ENCODE measurements around the gene MCF2L2. TPM values are rescaled to one million over a fixed set of nuclear protein-coding genes. Genes with fewer than 3 reads are reported as not detected.

MCF2L2 gene
- total and polyA plus RNA-seq, 9 of the 15 experiments (the other 6 are each of a cell fraction or from before 2014, with no cell fraction given) = 0.56 to 4.2 (median 3.0) TPM

DNA sequence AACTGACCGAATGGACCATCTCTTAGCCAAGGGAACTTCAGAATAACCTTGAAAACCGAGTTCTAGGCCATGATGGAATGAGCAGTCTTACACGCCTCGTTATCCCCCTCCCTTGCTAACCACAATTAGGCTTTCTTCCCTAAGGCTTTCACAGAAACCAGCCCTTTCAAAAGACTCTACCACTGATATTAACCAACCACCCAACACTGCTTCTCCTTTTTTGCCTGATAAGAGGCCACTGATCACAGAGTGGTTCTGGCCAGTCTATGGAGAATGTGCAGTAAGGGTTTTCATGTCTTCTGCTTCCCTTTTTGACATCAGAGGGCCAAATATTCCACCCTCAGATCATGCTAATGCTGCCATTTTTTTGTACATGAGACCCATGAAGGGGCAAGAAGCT lies 59.3 kb downstream of the MCF2L2 start (continued):
- TF ChIP-seq JUND (IDR thresholded peaks at IDR 0.05; ENCODE audit: borderline replicate concordance, low read depth, low read length) (peak; percentile 70; the same call in 1 of the 2 replicates), JUND (tag; IDR thresholded peaks at IDR 0.05; ENCODE audit: borderline replicate concordance, low read depth, low read length) (peak; percentile 60; the same call in 1 of the 3 replicates), ZC3H4 (CRISPR knock-in tag; IDR thresholded peaks at IDR 0.05; ENCODE audit: borderline replicate concordance) (no peak), TCF3 (CRISPR knock-in tag; IDR thresholded peaks at IDR 0.05) (peak; percentile 54), SRSF9 (IDR thresholded peaks at IDR 0.05; ENCODE audit: borderline replicate concordance, low read depth, low read length) (no peak), ZNF644 (tag; IDR thresholded peaks at IDR 0.05; ENCODE audit: low read depth) (0 out of 2 replicates have a peak, but pooled peaks have one; percentile 37), PML (IDR thresholded peaks at IDR 0.05; ENCODE audit: low read length) (no peak), ZNF121 (CRISPR knock-in tag; conservative IDR thresholded peaks at IDR 0.05) (no peak), ZFP1 (CRISPR knock-in tag; IDR thresholded peaks at IDR 0.05) (no peak), NELFE (IDR thresholded peaks at IDR 0.05; ENCODE audit: insufficient read depth, insufficient read length) (no peak), RBM17 (IDR thresholded peaks at IDR 0.05; ENCODE audit: borderline replicate concordance, low read depth, low read length) (no peak)
- TF ChIP-seq, protein P1, sequence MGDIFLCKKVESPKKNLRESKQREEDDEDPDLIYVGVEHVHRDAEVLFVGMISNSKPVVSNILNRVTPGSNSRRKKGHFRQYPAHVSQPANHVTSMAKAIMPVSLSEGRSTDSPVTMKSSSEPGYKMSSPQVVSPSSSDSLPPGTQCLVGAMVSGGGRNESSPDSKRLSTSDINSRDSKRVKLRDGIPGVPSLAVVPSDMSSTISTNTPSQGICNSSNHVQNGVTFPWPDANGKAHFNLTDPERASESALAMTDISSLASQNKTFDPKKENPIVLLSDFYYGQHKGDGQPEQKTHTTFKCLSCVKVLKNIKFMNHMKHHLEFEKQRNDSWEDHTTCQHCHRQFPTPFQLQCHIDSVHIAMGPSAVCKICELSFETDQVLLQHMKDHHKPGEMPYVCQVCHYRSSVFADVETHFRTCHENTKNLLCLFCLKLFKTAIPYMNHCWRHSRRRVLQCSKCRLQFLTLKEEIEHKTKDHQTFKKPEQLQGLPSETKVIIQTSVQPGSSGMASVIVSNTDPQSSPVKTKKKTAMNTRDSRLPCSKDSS (IDR thresholded peaks at IDR 0.05; ENCODE audit: low read depth, partially characterized antibody) = no peak
- TF ChIP-seq, protein P2, sequence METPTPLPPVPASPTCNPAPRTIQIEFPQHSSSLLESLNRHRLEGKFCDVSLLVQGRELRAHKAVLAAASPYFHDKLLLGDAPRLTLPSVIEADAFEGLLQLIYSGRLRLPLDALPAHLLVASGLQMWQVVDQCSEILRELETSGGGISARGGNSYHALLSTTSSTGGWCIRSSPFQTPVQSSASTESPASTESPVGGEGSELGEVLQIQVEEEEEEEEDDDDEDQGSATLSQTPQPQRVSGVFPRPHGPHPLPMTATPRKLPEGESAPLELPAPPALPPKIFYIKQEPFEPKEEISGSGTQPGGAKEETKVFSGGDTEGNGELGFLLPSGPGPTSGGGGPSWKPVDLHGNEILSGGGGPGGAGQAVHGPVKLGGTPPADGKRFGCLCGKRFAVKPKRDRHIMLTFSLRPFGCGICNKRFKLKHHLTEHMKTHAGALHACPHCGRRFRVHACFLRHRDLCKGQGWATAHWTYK (CRISPR knock-in tag; IDR thresholded peaks at IDR 0.05) = peak; percentile 61; the same call in 1 of the 2 replicates
- TF ChIP-seq, protein P3, sequence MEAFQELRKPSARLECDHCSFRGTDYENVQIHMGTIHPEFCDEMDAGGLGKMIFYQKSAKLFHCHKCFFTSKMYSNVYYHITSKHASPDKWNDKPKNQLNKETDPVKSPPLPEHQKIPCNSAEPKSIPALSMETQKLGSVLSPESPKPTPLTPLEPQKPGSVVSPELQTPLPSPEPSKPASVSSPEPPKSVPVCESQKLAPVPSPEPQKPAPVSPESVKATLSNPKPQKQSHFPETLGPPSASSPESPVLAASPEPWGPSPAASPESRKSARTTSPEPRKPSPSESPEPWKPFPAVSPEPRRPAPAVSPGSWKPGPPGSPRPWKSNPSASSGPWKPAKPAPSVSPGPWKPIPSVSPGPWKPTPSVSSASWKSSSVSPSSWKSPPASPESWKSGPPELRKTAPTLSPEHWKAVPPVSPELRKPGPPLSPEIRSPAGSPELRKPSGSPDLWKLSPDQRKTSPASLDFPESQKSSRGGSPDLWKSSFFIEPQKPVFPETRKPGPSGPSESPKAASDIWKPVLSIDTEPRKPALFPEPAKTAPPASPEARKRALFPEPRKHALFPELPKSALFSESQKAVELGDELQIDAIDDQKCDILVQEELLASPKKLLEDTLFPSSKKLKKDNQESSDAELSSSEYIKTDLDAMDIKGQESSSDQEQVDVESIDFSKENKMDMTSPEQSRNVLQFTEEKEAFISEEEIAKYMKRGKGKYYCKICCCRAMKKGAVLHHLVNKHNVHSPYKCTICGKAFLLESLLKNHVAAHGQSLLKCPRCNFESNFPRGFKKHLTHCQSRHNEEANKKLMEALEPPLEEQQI (IDR thresholded peaks at IDR 0.05) = peak; percentile 51; the same call in 1 of the 2 replicates
- TF ChIP-seq, protein P4, sequence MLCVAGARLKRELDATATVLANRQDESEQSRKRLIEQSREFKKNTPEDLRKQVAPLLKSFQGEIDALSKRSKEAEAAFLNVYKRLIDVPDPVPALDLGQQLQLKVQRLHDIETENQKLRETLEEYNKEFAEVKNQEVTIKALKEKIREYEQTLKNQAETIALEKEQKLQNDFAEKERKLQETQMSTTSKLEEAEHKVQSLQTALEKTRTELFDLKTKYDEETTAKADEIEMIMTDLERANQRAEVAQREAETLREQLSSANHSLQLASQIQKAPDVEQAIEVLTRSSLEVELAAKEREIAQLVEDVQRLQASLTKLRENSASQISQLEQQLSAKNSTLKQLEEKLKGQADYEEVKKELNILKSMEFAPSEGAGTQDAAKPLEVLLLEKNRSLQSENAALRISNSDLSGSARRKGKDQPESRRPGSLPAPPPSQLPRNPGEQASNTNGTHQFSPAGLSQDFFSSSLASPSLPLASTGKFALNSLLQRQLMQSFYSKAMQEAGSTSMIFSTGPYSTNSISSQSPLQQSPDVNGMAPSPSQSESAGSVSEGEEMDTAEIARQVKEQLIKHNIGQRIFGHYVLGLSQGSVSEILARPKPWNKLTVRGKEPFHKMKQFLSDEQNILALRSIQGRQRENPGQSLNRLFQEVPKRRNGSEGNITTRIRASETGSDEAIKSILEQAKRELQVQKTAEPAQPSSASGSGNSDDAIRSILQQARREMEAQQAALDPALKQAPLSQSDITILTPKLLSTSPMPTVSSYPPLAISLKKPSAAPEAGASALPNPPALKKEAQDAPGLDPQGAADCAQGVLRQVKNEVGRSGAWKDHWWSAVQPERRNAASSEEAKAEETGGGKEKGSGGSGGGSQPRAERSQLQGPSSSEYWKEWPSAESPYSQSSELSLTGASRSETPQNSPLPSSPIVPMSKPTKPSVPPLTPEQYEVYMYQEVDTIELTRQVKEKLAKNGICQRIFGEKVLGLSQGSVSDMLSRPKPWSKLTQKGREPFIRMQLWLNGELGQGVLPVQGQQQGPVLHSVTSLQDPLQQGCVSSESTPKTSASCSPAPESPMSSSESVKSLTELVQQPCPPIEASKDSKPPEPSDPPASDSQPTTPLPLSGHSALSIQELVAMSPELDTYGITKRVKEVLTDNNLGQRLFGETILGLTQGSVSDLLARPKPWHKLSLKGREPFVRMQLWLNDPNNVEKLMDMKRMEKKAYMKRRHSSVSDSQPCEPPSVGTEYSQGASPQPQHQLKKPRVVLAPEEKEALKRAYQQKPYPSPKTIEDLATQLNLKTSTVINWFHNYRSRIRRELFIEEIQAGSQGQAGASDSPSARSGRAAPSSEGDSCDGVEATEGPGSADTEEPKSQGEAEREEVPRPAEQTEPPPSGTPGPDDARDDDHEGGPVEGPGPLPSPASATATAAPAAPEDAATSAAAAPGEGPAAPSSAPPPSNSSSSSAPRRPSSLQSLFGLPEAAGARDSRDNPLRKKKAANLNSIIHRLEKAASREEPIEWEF (CRISPR knock-in tag; IDR thresholded peaks at IDR 0.05) = no peak
- TF ChIP-seq, protein P5, sequence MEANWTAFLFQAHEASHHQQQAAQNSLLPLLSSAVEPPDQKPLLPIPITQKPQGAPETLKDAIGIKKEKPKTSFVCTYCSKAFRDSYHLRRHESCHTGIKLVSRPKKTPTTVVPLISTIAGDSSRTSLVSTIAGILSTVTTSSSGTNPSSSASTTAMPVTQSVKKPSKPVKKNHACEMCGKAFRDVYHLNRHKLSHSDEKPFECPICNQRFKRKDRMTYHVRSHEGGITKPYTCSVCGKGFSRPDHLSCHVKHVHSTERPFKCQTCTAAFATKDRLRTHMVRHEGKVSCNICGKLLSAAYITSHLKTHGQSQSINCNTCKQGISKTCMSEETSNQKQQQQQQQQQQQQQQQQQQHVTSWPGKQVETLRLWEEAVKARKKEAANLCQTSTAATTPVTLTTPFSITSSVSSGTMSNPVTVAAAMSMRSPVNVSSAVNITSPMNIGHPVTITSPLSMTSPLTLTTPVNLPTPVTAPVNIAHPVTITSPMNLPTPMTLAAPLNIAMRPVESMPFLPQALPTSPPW (CRISPR knock-in tag; IDR thresholded peaks at IDR 0.05) = 0 out of 2 replicates have a peak, but pooled peaks have one; percentile 17
